ENCODE measurements around the gene ADCY1.

The ADCY1 gene

DNA sequence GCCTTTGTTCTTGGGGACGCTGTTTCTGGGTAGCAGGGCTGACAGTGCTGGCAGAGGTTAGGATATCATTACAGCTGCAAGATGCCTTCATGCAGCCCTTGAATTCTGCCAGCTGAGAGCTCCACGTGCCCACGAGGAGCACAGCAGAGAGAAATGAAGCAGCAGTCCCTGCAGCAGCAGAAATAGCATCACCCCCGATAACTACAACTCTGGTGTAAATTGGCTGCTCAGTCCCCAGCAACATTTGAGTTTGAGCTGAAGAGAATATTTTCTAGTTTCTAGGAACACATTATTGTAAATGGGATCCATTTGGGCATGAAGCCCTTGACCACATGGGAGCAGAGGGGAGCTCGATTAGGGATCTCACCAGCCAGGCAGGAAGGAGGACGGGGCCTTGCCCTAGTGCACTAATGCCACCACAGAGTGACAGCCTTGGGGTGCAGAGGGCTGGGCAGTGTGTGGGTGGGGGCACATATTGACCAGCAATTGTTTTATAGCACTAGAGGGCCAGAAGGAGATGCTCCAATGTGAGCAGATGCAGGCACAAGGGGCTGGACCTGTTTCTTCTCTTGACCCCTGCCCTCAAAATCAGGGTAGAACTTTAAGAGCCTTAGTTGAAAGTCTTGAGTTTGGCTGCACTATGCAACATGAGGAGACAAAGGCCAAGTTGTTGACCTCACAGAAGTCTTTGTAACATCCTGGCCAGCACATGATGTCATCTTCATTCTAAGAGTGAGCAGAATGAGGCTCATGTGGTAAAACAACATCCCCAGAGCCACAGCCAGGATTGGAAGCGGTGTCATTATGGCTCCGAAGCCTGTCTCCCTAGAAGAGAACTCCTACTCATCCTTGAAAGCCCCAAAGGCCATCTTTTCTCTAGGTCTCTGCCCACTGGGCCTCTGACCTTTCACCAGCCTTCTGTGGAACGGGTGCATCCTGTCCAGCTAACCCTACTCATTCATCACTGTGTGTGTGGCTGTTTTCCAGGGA lies 52.6 kb downstream of the ADCY1 start:
- DNase-seq, result no peak

DNA sequence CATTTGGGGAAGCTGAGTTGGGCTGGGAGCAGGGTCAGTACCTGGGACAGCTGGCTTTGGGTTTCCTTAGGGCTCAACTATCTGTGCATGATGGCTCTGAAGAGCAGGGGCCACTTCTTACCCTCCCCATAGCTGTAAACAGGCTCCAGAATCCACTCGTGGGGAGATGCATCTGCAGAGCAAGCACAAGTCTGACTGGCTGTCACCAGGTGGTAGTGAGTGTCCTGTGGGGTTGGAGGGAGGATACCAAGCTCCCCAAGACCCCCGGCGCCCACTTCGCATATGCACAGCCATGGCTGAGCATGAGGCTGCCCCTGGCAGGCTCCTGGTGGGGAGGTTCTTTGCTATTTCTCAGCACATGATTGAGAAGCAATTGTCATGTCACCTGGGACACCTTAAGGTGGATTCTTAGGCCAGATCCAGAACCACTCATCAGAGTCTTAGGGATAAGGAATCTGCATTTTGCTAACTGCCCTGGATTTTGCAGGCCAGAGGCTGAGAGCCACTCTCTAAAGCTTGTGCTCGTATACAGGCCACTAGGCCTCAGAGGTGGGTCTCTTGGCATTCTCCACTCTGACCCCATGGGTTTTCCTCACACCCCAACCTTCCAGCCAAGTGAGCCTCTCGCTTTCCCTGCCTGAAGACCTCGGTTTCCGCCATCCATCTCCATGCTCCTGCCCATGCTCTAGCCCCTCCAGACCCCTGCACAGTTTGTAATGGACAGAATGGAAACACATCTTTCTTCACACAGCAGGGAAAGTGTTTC lies 53.7 kb downstream of the ADCY1 start:
- no peak for DNase-seq

DNA sequence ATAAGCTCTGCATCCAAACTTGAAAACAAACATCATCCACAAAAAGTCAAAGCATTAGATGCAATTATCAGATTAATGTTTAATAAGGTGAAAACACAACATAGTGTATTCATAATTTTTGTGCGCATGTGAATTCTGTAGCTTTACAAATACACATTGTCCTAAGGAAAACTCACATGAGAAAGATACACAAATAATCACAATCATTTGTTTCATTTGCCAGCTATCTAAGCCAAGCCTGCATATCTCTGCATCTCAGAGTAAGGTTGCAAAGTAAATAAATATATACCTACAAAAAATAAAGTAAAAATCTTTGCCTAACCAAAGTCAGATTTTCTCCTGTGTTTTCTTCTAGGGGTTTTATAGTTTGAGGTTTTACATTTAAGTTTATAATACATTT lies 57.4 kb downstream of the ADCY1 start:
- DNase-seq, result no peak

DNA sequence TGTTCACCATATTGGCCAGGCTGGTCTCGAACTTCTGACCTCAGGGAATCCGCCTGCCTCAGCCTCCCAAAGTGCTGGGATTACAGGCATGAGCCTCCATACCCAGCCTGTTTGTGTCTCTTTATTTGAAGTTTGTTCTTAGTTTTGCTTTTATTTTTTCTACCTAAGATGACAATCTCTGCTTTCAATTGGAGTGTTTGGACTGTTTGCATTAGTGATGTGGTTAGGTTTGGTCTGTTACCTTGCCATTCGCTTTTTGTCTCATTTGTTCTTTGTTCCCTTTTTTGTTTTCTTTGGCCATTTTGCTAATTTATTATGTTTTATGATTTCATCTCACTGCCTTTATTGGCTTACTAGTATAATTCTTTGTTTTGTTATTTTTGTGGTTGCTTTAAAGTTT lies 62.6 kb downstream of the ADCY1 start:
- DNase-seq, result no peak

DNA sequence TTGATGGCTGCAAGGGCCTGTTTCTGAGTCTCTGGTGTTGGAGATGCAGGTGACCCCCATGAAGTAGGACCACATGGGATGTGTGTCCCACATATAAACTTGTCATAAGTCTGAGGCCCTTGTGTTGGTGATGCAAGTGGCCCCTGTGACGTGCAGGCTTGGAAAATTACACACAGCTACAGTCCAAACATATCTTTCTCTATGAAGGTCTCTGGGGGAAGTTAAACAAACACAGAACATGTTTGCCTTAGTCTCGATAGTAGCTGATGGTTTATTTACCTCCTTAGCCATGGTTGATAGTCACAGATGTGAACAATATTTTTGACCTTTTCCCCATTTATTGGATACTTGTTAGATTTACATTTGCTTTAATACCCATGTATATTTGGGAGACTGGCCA lies 64.7 kb downstream of the ADCY1 start:
- no peak for DNase-seq

DNA sequence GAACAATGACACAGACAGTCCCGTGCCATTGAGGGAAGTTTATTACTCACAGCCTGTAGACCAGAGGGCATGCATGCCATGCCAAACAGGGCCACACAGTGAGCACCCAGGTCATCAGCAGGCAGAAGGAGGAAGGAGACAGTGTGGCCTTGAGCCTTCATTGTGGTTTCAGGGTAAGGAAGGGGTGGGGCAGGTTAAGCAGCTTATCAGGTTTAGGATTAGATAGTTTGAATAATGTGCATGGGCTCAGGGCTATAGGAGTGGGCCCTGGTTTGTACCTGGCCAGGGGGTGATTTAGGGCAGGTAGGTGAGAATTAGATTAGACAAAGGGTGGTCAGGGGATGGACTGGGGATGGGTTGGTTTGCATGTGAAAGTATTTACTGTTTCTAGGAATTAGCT lies 67.9 kb downstream of the ADCY1 start:
- no peak for DNase-seq

DNA sequence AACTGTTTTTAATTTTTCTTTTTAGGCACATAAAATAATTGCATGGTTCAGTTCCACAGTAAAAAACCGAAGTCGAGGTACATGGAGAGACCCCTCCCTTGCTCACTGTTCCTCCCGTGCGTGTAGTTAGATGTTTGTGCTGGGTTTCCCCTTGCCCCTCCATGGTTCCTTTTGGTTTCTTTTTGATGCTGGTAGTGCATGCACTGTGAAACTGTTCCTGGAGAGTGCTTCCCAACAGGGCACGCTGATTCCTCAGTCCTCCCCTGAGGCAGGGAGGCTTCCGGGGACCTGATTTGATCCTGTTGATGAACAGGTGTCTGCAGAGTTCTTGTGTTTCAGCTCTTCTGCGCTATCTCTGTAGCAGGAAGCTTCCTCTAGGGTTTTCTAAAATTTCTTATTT lies 69.5 kb downstream of the ADCY1 start:
- no peak for DNase-seq

DNA sequence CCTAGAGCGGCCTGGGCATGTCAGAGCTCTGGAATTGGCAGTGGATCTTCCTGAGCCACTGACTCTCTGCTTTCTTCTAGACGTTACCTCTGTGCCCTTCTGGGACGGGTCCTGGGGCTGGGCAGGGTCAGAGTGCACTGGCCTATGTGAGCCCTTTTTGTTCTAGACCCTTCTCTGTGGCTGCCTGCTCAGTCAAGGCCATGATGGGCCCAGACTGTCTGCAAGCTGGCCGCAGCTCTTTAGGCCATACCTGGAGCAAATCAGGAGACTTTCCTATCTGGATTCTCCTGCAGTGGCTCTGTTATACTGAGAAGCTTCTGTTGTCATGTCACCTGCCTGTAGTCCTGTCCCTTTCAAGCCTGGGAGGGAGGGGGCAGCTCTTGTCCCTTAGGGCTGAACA lies 70.1 kb downstream of the ADCY1 start:
- DNase-seq, result no peak

DNA sequence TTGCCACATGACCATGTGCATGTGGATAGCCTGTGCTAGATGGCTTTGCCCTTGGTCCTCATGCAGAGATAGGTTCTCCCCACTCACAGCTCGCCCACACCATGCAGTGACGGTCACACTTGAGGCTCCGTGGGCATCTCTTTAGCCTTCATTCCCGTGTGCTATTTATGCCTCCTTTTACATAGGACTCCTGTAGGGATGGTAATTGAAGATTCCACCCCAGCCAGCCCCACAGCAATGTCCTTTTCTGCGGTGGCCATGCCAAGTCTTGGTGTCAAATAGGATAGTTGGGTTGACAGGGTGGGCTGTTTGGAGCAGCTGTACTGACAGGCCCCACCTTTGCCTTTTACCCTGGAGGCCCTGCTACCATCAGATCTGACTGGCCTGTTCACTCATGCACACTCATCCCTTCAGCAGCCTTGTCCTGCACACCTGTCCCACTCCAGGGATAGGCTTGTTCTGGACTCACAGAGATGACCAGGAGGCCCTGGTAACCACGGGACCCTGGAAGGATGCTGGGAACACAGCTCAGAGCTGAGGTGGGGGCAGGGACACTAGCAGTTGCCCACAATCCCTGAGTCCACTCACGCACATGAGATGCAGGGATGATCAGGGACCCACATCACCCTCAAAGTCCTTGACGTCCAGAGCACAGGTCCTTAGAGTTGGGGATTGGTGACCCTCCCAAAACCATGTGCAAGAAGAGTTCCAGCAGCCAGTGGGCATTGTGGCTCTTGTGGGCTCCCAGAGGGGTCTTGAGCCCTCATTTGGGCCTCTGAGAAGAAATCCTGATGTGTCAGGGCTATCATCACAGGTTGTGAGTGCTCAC lies 71.2 kb downstream of the ADCY1 start:
- no peak for DNase-seq

DNA sequence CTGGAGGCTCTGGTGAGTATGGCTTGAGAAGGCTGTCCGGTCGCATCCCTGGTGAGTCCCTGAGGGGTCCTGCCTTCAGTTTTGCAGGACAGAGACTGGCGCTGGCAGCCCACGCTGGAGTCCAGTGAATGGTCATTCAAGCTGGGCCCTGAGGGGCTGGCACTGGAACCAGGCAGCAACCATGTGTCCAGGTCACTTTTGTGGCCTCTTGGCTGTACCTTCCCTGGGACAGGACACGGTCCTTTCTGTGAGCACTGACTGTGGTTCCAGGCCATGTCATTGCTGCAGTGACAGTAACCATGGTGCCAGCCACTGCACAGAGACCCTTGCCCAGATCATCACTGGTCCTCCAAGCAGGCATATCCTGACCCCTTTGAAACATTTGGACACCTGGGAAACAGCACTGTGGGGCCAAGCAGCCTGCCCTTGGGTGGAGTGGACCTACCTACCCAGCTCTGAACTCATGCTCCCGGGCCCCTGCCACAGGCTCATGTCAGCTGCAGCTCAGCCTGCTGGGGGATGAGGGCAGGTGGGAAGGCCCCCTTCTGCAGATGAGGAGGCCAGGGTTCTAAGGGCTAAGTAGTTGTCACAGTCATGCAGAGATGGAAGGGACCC lies 72.1 kb downstream of the ADCY1 start:
- DNase-seq, result no peak

DNA sequence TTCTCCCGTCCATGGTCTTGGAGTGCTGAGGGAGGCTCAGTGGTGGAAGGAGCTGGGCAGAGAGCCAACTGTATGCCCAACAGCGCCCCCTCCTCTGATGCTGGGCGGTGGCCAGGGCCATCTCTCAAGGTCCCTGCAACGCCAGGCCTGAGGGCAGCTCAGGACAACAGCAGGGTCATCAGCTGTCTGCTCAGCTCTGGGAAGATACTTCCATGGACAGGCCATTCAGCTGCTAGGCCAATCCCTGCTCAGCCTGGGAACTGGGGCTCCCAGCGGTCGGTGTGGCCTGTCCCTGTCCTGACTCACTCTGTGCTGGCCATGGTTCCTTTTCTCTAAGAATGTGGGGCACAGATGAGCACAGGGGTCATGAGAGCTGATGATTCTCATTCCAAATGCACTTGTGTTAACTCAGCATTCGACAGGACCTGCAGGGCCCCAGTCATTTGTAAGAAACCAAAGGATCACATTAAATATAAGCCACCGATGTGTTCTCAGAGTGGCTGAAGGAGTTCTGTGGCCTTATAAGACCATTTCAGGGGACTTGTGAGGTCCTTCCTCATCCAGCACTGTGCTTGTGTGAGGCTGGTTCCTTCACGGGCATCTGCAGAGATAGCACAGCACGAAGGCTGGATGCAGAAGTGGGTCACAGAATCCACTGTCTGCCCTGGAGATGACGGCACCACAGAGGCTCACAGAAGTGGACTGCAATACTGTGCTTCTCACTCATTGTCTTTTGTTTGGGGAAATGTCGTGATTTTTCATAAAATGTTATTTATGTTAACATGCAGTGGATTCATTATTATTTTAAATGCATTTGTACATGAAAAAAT lies 73.0 kb downstream of the ADCY1 start:
- DNase-seq, result no peak

DNA sequence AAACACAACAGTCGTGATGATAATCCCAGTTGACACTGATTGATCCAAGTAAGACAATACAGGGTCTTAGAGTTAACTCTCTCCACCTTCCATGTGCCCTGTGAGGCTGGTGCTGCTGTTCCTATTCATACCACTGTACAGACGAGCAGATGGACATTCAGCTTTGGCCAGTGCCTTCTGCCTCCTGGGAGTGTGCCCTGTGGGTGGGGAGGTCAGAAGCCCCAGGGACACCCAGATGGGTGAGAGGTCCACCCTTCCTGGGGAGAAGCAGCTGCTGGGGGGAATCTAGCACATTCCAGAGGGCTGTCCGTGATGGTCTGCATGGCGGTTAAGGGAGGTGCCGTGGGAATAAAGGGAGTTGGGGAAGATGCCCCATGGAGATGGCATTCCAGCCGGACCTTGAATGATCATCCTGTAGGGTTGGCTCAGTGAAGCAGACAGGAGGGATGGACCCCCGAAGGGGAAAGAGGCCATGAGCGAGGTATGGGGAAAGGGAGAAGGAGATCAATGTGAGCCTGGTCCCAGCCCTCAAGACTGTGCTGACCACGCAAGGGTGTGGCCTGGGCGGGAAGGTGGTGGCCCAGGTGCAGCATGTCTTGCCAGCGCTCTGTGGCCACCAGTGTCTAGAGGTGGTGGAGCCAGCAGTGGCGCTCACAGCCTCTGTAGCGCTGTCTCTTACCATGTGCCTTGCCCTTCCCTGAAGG lies 74.0 kb downstream of the ADCY1 start:
- DNase-seq, result no peak

DNA sequence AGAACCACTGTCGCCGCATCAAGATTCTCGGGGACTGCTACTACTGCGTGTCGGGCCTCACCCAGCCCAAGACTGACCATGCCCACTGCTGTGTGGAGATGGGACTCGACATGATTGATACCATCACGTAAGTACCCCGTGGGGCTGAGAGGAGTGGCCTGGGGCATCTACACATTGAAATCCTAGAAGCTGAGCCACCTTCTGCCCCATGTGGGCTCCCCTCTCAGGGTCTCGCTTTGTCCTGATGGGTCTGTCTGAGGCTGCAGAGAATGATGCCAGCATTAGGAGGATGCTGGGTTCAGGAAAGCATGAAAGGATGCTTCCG lies 74.5 kb downstream of the ADCY1 start:
- DNase-seq, result no peak

DNA sequence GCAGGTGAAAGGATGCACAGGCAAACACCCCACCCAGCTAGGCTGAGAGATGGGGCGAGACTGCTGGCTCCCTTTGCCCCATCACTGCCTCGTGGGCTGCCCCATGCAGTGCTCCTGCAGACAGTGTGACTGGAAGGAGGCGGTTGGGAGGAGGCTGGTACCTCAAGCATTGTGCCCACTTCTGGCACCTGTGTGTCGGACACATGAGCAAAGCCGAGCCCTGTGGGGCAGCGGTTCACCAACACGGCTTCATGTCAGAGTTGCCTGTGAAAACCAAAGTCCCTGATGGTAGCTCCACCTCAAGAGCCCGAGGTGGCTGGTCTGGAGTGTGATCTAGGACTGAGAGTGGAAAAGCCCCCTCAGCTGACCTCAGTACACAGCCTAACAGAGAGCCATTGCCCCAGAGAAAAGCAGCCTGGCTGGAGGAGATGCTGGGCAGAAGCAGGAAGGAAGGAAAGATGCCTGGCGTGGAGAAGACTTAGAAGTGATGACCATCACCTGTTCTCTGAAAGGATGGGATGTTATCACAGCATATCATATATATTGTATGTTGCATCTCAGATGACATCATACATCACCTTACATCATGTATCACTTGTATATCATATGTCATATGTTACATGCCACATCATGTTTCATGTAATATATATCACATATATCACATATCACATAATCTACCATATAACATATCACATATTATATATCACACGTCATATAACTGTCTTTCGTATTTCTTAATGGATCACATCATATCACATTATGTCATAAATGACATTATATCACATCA lies 75.6 kb downstream of the ADCY1 start:
- no peak for DNase-seq

DNA sequence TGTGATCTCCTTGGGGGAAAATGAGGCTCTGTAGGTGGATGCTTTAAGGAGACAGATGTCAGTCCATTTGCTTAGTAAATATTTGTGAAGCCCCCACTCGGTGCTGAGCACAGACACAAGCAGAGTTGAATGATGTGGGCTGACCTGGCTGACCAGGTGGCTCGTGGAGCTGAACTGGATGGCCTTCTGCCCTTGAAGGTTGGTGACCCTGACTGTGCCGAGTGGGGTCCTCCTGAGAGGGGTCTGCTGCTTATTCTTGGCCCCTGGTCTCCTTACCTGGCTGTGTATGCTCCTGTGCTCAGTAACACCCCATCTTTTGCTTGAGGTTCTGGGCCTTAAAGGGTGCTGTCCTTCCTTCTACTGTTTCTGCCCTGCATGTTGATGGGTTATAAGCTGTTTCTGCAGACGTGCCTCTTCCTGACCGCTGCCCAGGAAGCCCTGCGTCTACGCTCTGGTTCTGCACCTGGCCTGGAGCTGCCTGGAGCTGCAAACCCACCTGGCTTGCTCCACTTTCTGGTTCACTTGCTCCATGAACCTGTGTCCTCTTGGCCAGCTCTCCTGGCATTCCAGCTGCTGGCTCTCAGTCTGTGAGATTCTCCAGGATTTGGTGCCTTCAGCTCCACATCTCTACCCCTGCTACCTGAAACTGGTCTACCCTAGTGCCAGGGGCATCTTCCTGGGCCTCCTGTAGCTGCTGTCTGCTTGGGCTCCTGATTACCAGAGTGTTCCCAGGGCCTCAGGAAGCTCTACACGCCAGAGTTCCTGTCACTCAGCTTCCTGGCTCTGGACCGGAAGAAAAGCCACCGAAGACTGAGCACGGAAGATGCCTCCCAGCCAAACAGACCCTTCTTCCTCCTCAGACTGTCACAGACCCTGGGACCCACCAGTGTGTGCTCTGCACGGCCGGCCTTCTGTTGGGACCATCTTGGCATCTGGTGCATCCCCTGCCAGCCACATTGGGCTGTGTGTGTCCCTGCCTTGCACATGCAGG lies 76.5 kb downstream of the ADCY1 start:
- DNase-seq, result no peak

DNA sequence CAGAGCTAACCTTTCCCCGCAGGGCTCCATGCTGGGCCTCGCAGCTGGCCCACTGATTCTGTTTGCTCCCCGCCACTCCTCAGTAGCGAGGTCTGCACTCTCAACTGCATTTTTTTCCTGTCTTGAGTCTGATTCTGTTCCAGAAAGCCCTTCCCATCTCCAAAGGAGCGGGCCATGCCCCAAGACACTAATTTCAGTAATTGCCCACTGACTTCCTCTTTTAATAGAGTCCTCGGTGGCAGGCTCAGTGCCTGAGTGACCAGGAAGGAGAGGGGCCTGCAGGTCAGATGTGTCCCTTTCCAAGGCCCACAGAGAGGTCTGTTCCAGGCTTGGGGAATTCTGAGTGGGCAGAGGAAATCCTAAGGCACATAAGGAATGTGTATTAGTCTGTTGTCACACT lies 77.4 kb downstream of the ADCY1 start:
- no peak for DNase-seq

DNA sequence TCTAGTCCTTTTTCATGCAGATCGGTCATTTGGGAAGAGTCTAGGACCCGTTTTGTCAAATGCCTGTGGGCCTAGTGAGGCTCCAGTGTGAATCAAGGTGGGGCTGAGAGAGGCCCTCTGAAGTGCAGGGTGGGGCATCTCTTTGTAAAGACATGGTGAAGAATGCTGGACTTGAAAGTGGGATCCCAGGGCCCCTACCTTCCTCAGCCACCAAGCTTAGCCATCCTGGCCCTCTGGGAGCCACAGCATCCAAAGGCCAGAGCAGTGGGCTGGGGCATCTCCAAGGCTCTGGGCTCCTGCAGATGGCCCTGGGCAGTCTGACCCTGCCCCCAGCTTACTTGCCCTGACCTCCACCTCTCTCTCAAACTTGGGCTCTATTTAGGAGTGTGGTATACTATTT lies 78.5 kb downstream of the ADCY1 start:
- no peak for DNase-seq

DNA sequence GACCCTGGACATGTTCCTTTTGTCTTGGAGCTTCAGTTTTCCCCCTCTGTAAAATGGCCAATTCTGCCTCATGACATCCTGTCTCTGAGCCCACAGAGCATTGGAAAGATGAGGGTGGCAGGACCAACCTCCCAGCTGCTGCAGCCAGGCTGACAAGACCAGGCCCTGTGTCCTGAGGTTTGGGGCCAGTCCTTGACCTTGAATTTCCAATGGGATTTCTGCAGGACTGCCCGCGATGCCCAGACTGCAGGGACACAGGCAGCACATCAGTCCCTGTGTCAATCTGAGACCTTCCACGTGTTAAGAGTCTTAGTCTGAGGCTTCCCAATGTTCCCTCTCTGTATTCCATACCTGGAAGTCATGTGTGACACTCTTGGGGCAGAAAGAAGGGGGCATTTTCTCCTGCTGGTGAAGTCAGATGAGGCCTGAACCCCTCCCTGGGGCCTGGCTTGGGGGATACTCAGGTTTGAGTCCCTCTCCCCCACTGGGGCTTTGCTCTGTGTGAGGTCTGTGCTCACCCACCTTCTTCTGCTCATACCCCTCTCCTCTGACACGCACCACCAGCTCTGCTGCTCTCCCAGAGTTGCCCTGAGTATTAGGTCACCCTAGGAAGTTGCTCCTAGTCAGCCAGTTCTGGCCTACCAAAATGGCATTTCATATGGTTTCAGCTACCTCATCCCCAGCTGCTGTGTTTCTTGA lies 79.2 kb downstream of the ADCY1 start:
- DNase-seq, result no peak

DNA sequence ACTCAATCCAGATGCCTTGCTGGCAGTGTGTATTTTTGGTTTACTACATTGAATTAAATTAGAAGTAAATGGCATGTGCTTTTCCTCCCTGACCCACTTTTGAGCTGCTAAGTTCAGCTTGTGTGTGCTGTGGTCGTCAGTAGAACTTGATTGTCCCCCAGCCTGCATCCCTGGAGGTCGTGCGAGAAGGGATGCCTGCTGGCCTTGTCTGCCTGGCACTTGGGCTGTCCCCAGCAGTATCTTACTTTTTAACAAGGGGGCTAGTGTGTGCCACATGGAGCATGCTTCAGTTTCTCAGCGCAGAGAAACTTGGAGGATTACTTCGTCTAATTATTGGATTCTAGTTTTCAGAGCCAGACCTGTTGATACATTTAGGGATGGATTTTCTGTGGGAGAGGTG lies 80.2 kb downstream of the ADCY1 start:
- no peak for DNase-seq

All from CD4-positive, alpha-beta T cell treated with Interferon alpha-2 for 1 hour (primary cell).